Small intestine (tissue), 7 donors: ENCODE results near the gene CIRBP. TPM values are rescaled to one million over a fixed set of nuclear protein-coding genes. Genes with fewer than 3 reads are reported as not detected.

ENCODE experiments used
- DNase-seq, 2 donors: peaks; one replicate each; pipeline versions ENCODE4 v3.0.0 to v3.0.0-alpha.2; 2013
- FAIRE-seq: peaks from 2 replicates; lab custom pipeline; 2012; peaks lifted over from hg19 to GRCh38; lab: Jason Lieb, UNC
- H3K27ac ChIP-seq, 3 donors: one replicate each; pipeline ENCODE4 v1.5.1; 2013; ENCODE audit warnings: low read length in 2 of 3, mild to moderate bottlenecking in 2 of 3, control low read depth in 1 of 3, inconsistent platforms in 1 of 3, low read depth in 1 of 3, moderate library complexity in 1 of 3
- H3K27me3 ChIP-seq, 3 donors: one replicate each; pipeline ENCODE4 v1.6.1; 2013; ENCODE audit warnings: low read length in 3 of 3, inconsistent platforms in 1 of 3; ENCODE audit not compliant: control insufficient read depth in 3 of 3, insufficient read depth in 3 of 3
- H3K36me3 ChIP-seq, 3 donors: one replicate each; pipeline ENCODE4 v1.6.1; 2013; ENCODE audit warnings: low read length in 3 of 3, inconsistent platforms in 1 of 3, low read depth in 1 of 3, mild to moderate bottlenecking in 1 of 3, moderate library complexity in 1 of 3; ENCODE audit not compliant: control insufficient read depth in 3 of 3, insufficient read depth in 2 of 3
- H3K4me1 ChIP-seq, 3 donors: one replicate each; pipeline ENCODE4 v1.6.1; 2013; ENCODE audit warnings: low read length in 2 of 3, inconsistent platforms in 1 of 3, low read depth in 1 of 3, mild to moderate bottlenecking in 1 of 3, moderate library complexity in 1 of 3; ENCODE audit not compliant: control insufficient read depth in 3 of 3, insufficient read depth in 2 of 3
- H3K4me3 ChIP-seq, 3 donors: one replicate each; pipeline ENCODE4 v1.5.1; 2013; ENCODE audit warnings: low read length in 3 of 3, control low read depth in 1 of 3, inconsistent platforms in 1 of 3, low read depth in 1 of 3, mild to moderate bottlenecking in 1 of 3, moderate library complexity in 1 of 3
- H3K9me3 ChIP-seq, 2 donors: one replicate each; pipeline ENCODE4 v1.6.1; 2013; ENCODE audit warnings: low read depth in 1 of 2, low read length in 1 of 2; ENCODE audit not compliant: control insufficient read depth in 2 of 2, insufficient read depth in 1 of 2
- WGBS, 3 donors: extraction: QIAGEN DNeasy Blood & Tissue Kit; methylation state at CpG; one replicate each; pipeline ENCODE4 v1.1.7; 2013; 5-methylcytosine and 5-hydroxymethylcytosine counted together
- polyA plus RNA-seq, 4 donors: library from polyadenylated mRNA; stranded (reverse) in 3 of 4; unstranded in 1 of 4; fragments of 200-250 nt in 3 of 4; fragments of 120-200 nt in 1 of 4; gene quantifications; one replicate each; pipeline versions ENCODE4 v1.2.1 to v1.2.3, GENCODE V29; 2013
- donor health status: healthy with polysubstance abuse.
- donor health status: control.
- donor health status: control.
- donor health status: Bipolar disorder and iron deficiency.
- donor health status: healthy.

Gene CIRBP
- polyA plus RNA-seq, 4 donors: 250 to 543 (median 373) TPM

GRCh38 chr19:1270213-1270853 is 1.2 kb downstream of the CIRBP start:
- Histone ChIP-seq H3K4me3 (peak overlapping the region; percentile 86 to 96 (median 87)), H3K36me3 (peaks cover 14 to 56% (median 28%) of the 10 kb centered on the region in 3 donors), H3K9me3 (no peaks in the 10 kb centered on the region), H3K4me1 (peaks cover 7 to 68% (median 17%) of the 10 kb centered on the region in 3 donors), H3K27me3 (no peaks in the 10 kb centered on the region), H3K27ac (peak overlapping the region; percentile 85 to 99 (median 96))
- FAIRE-seq: no peak
- peak in 1 of 2 donors; percentile 48 for DNase-seq
- 4 to 22% (median 7%) methylated on average over 8 of the region's 8 CpGs for WGBS, 3 donors

- peak overlapping the region in 2 of 3 donors; percentile 86 to 96 for H3K4me3 ChIP-seq
- peaks cover 14 to 56% (median 28%) of the 10 kb centered on the region in 3 donors for H3K36me3 ChIP-seq
- peaks cover 7 to 63% (median 17%) of the 10 kb centered on the region in 3 donors for H3K4me1 ChIP-seq
- DNase-seq (no peak), FAIRE-seq (no peak)
- no peaks in the 10 kb centered on the region for H3K9me3 ChIP-seq
- H3K27ac ChIP-seq: peak overlapping the region in 2 of 3 donors; percentile 33 to 85
- WGBS, 3 donors: 27 to 59% (median 30%) methylated on average over 22 to 26 of the region's 26 CpGs
- no peaks in the 10 kb centered on the region for H3K27me3 ChIP-seq
Observed at GRCh38 chr19:1270854-1271527, 1.9 kb downstream of the CIRBP start.

- Histone ChIP-seq H3K4me1 (peaks cover 10 to 68% (median 17%) of the 10 kb centered on the region in 3 donors), H3K27me3 (no peaks in the 10 kb centered on the region), H3K36me3 (peaks cover 14 to 62% (median 28%) of the 10 kb centered on the region in 3 donors), H3K9me3 (no peaks in the 10 kb centered on the region), H3K4me3 (peak overlapping the region in 1 of 3 donors; percentile 86), H3K27ac (peak overlapping the region in 1 of 3 donors; percentile 39)
- 66 to 75% (median 71%) methylated on average over 37 of the region's 37 CpGs for WGBS, 3 donors
- DNase-seq: no peak
- FAIRE-seq: no peak
Observed at GRCh38 chr19:1271528-1272422, 2.6 kb downstream of the CIRBP start.

GRCh38 chr19:1272423-1273262 is 3.5 kb downstream of the CIRBP start:
- Histone ChIP-seq H3K27me3 (no peaks in the 10 kb centered on the region), H3K27ac (peak overlapping the region in 1 of 3 donors; percentile 6), H3K9me3 (no peaks in the 10 kb centered on the region), H3K36me3 (peaks cover 14 to 71% (median 28%) of the 10 kb centered on the region in 3 donors), H3K4me3 (no peak overlapping the region), H3K4me1 (peaks cover 9 to 62% (median 10%) of the 10 kb centered on the region in 3 donors)
- DNase-seq: peak in 1 of 2 donors; percentile 30
- no peak for FAIRE-seq
- WGBS, 3 donors: 66 to 78% (median 69%) methylated on average over 33 of the region's 33 CpGs

- Histone ChIP-seq H3K36me3 (peaks cover 14 to 79% (median 28%) of the 10 kb centered on the region in 3 donors), H3K4me3 (no peak overlapping the region), H3K4me1 (peaks cover 6 to 54% (median 6%) of the 10 kb centered on the region in 3 donors), H3K27me3 (no peaks in the 10 kb centered on the region), H3K9me3 (no peaks in the 10 kb centered on the region), H3K27ac (peak overlapping the region in 1 of 3 donors; percentile 6)
- WGBS, 3 donors: 79 to 84% (median 82%) methylated on average over 24 to 25 of the region's 25 CpGs
- DNase-seq: no peak
- no peak for FAIRE-seq
Observed at GRCh38 chr19:1273263-1274041, 4.3 kb downstream of the CIRBP start.

GRCh38 chr19:1274081-1274851 is 5.1 kb downstream of the CIRBP start:
- 80 to 89% (median 85%) methylated on average over 42 to 46 of the region's 46 CpGs for WGBS, 3 donors
- Histone ChIP-seq H3K9me3 (no peaks in the 10 kb centered on the region), H3K36me3 (peaks cover 14 to 87% (median 30%) of the 10 kb centered on the region in 3 donors), H3K27ac (peak overlapping the region; percentile 90 to 100 (median 96)), H3K27me3 (no peaks in the 10 kb centered on the region), H3K4me1 (peaks cover 6 to 50% (median 6%) of the 10 kb centered on the region in 3 donors), H3K4me3 (peak overlapping the region in 2 of 3 donors; percentile 36 to 59)
- no peak for DNase-seq
- no peak for FAIRE-seq
